HEK293 (cell line): ENCODE results near the gene TAF5.

ENCODE experiments used
- ELK4 ChIP-seq: IDR thresholded peaks from 2 replicates; pipeline ENCODE4 v1.6.1; 2011; ENCODE audit warnings: mild to moderate bottlenecking, low read depth, low read length, borderline replicate concordance
- HOXA7 ChIP-seq: sonication (generic); formaldehyde crosslinking; IDR thresholded peaks from 2 replicates; pipeline ENCODE4 v1.8.1; 2022; ENCODE audit warnings: missing genetic modification reagents, borderline replicate concordance
- MEIS1 ChIP-seq: sonication (generic); formaldehyde crosslinking; IDR thresholded peaks from 2 replicates; pipeline ENCODE4 v1.8.1; 2022; ENCODE audit warnings: missing genetic modification reagents, mild to moderate bottlenecking, borderline replicate concordance
- PRDM1 ChIP-seq: fragments of 450-650 bp; formaldehyde crosslinking; IDR thresholded peaks from 2 replicates; pipeline ENCODE4; 2016; ENCODE audit warnings: missing biosample characterization, missing genetic modification characterization
- PRDM4 ChIP-seq: fragments of 450-650 bp; formaldehyde crosslinking; IDR thresholded peaks from 2 replicates; pipeline ENCODE4 v1.5.1; 2017; ENCODE audit warnings: missing biosample characterization, missing genetic modification characterization
- SETDB1 ChIP-seq: IDR thresholded peaks from one replicate; pipeline ENCODE4 v1.6.1; 2017; ENCODE audit warnings: mild to moderate bottlenecking, low read length, moderate library complexity, mixed read lengths; ENCODE audit not compliant: insufficient read length
- ZBTB10 ChIP-seq: fragments of 450-650 bp; formaldehyde crosslinking; IDR thresholded peaks from 2 replicates; pipeline ENCODE4 v1.5.1; 2016; ENCODE audit warnings: missing biosample characterization, missing genetic modification characterization
- ZBTB21 ChIP-seq: fragments of 450-650 bp; formaldehyde crosslinking; IDR thresholded peaks from 2 replicates; pipeline ENCODE4 v1.5.1; 2017; ENCODE audit warnings: missing biosample characterization, missing genetic modification characterization
- ZBTB26 ChIP-seq: fragments of 450-650 bp; formaldehyde crosslinking; optimal IDR thresholded peaks from 2 replicates; pipeline ENCODE3; 2016; ENCODE audit warnings: missing biosample characterization, mild to moderate bottlenecking, missing genetic modification characterization
- ZEB2 ChIP-seq: fragments of 450-650 bp; formaldehyde crosslinking; IDR thresholded peaks from 2 replicates; pipeline ENCODE4 v1.5.1; 2016; ENCODE audit warnings: missing biosample characterization, missing genetic modification characterization
- ZFP37 ChIP-seq: fragments of 450-650 bp; formaldehyde crosslinking; IDR thresholded peaks from 2 replicates; pipeline ENCODE4 v1.5.1; 2016; ENCODE audit warnings: missing biosample characterization, missing genetic modification characterization
- ZNF169 ChIP-seq: fragments of 450-650 bp; formaldehyde crosslinking; IDR thresholded peaks from 2 replicates; pipeline ENCODE4 v1.5.1; 2016; ENCODE audit warnings: missing biosample characterization, missing genetic modification characterization
- ZNF175 ChIP-seq: fragments of 450-650 bp; formaldehyde crosslinking; IDR thresholded peaks from 2 replicates; pipeline ENCODE4 v1.5.1; 2016; ENCODE audit warnings: missing biosample characterization, missing genetic modification characterization
- ZNF2 ChIP-seq: fragments of 450-650 bp; formaldehyde crosslinking; IDR thresholded peaks from 2 replicates; pipeline ENCODE4 v1.5.1; 2016; ENCODE audit warnings: missing biosample characterization, missing genetic modification characterization
- ZNF24 ChIP-seq: fragments of 450-650 bp; formaldehyde crosslinking; IDR thresholded peaks from 2 replicates; pipeline ENCODE4 v1.5.1; 2016; ENCODE audit warnings: missing biosample characterization, missing genetic modification characterization
- ZNF280C ChIP-seq: fragments of 450-650 bp; formaldehyde crosslinking; IDR thresholded peaks from 2 replicates; pipeline ENCODE4 v1.5.1; 2016; ENCODE audit warnings: missing biosample characterization, missing genetic modification characterization
- ZNF302 ChIP-seq: fragments of 450-650 bp; formaldehyde crosslinking; IDR thresholded peaks from 2 replicates; pipeline ENCODE4 v1.5.1; 2016; ENCODE audit warnings: missing biosample characterization, missing genetic modification characterization, low read depth
- ZNF394 ChIP-seq: fragments of 450-650 bp; formaldehyde crosslinking; IDR thresholded peaks from 2 replicates; pipeline ENCODE4 v1.5.1; 2016; ENCODE audit warnings: missing biosample characterization, missing genetic modification characterization, mild to moderate bottlenecking, moderate library complexity, borderline replicate concordance
- ZNF473 ChIP-seq: fragments of 450-650 bp; formaldehyde crosslinking; IDR thresholded peaks from 2 replicates; pipeline ENCODE4 v1.5.1; 2017; ENCODE audit warnings: missing biosample characterization, missing genetic modification characterization
- ZNF513 ChIP-seq: fragments of 450-650 bp; IDR thresholded peaks from 2 replicates; pipeline ENCODE4 v1.5.1; 2018; ENCODE audit warnings: missing biosample characterization, missing genetic modification characterization
- ZNF549 ChIP-seq: fragments of 450-650 bp; IDR thresholded peaks from 2 replicates; pipeline ENCODE4 v1.5.1; 2018; ENCODE audit warnings: missing biosample characterization, missing genetic modification characterization, mild to moderate bottlenecking, inconsistent platforms, moderate library complexity
- ZNF747 ChIP-seq: fragments of 450-650 bp; formaldehyde crosslinking; IDR thresholded peaks from 2 replicates; pipeline ENCODE4 v1.5.1; 2016; ENCODE audit warnings: missing biosample characterization, missing genetic modification characterization
- ZSCAN5A ChIP-seq: fragments of 450-650 bp; formaldehyde crosslinking; IDR thresholded peaks from 2 replicates; pipeline ENCODE4 v1.5.1; 2016; ENCODE audit warnings: missing biosample characterization, missing genetic modification characterization

TAF5 gene

GRCh38 chr10:103396067-103396788, 28.5 kb downstream of the TAF5 start, which contains the start of the genes ATP5MK and PDCD11 (continued):
- no peak for TF ChIP-seq ZNF280C (tag by site-specific recombination)
- no peak for TF ChIP-seq ZNF175 (tag by site-specific recombination)
- TF ChIP-seq ZFP37 (tag by site-specific recombination), result 0 out of 2 replicates have a peak, but pooled peaks have one; percentile 55
- TF ChIP-seq ZNF549, result no peak
- TF ChIP-seq ZNF747 (tag by site-specific recombination), result no peak
- TF ChIP-seq ZSCAN5A, result no peak
- no peak for TF ChIP-seq ZNF169
- peak; percentile 96 for TF ChIP-seq ZNF2 (tag by site-specific recombination)
- no peak for TF ChIP-seq ZNF24 (tag by site-specific recombination)
- TF ChIP-seq ZNF302, result no peak
- no peak for TF ChIP-seq MEIS1
- TF ChIP-seq ZEB2, result peak; percentile 42; the same call in 1 of the 2 replicates
- TF ChIP-seq ZBTB10, result peak; percentile 36; the same call in 1 of the 2 replicates
- no peak for TF ChIP-seq HOXA7 (CRISPR knock-in tag)
- TF ChIP-seq ELK4, result 0 out of 2 replicates have a peak, but pooled peaks have one; percentile 37
- no peak for TF ChIP-seq ZNF394 (tag by site-specific recombination)
- TF ChIP-seq SETDB1, result no peak
- TF ChIP-seq ZBTB26 (tag by site-specific recombination), result peak; percentile 17
- peak; percentile 64 for TF ChIP-seq ZBTB21
- no peak for TF ChIP-seq PRDM1 (tag by site-specific recombination)
- no peak for TF ChIP-seq ZNF473 (tag by site-specific recombination)
- TF ChIP-seq ZNF513, result no peak
- no peak for TF ChIP-seq PRDM4 (tag by site-specific recombination)
